GM23338 (cell line): ENCODE measurements around the gene ERP27. TPM values are rescaled to one million over a fixed set of nuclear protein-coding genes. Genes with fewer than 3 reads are reported as not detected.

Experiments
- ATAC-seq: fragments of 200-7000 bp; cut with Tn5 transposase; 3 replicates; pipeline ENCODE4 v1.9.1; 2020
- DNase-seq: peaks from one replicate; pipeline ENCODE4 v3.0.0-alpha.2; 2015; ENCODE audit warnings: low spot score
- H2AFZ ChIP-seq: fragments of 200-600 bp; sonication (generic); 2 replicates; pipeline ENCODE4 v1.8.0; 2016; ENCODE audit warnings: antibody characterized with exemption, mild to moderate bottlenecking, moderate library complexity
- H3F3A ChIP-seq: fragments of 200-600 bp; sonication (generic); replicated peaks from 2 replicates; pipeline ENCODE4 v1.8.0; 2017; ENCODE audit warnings: antibody characterized with exemption, mixed run types, low read depth
- H3K27ac ChIP-seq: fragments of 200-600 bp; sonication (generic); 2 replicates; pipeline ENCODE4 v1.6.1; 2016; ENCODE audit warnings: low read depth
- H3K27me3 ChIP-seq: fragments of 200-600 bp; sonication (generic); 2 replicates; pipeline ENCODE4 v1.8.0; 2016; ENCODE audit warnings: mild to moderate bottlenecking, mixed run types, moderate library complexity; ENCODE audit not compliant: insufficient read depth
- H3K36me3 ChIP-seq: fragments of 200-600 bp; sonication (generic); 2 replicates; pipeline ENCODE4 v1.8.0; 2016; ENCODE audit warnings: mild to moderate bottlenecking; ENCODE audit not compliant: insufficient read depth
- H3K4me1 ChIP-seq: fragments of 200-600 bp; sonication (generic); 2 replicates; pipeline ENCODE4 v1.8.0; 2016; ENCODE audit warnings: mild to moderate bottlenecking, moderate library complexity; ENCODE audit not compliant: insufficient read depth
- H3K4me2 ChIP-seq: fragments of 200-600 bp; sonication (generic); 2 replicates; pipeline ENCODE4 v1.7.1; 2017; ENCODE audit warnings: mixed run types
- H3K4me3 ChIP-seq: fragments of 200-600 bp; sonication (generic); 2 replicates; pipeline ENCODE4 v1.6.1; 2016; ENCODE audit warnings: mixed run types
- H3K79me2 ChIP-seq: fragments of 200-600 bp; sonication (generic); replicated peaks from 2 replicates; pipeline ENCODE4 v1.8.0; 2017; ENCODE audit warnings: mild to moderate bottlenecking; ENCODE audit not compliant: insufficient read depth
- H3K9me2 ChIP-seq: fragments of 200-600 bp; sonication (generic); 2 replicates; pipeline ENCODE4 v1.8.0; 2017; ENCODE audit not compliant: insufficient read depth
- H4K20me1 ChIP-seq: fragments of 200-600 bp; sonication (generic); replicated peaks from 2 replicates; pipeline ENCODE4 v1.8.0; 2017; ENCODE audit warnings: mild to moderate bottlenecking; ENCODE audit not compliant: insufficient read depth
- H3K27ac Mint-ChIP-seq: 2 replicates; pipeline ENCODE4 v1.8.0; 2020; ENCODE audit warnings: inconsistent platforms, mild to moderate bottlenecking, moderate library complexity, mixed read lengths
- H3K27me3 Mint-ChIP-seq: 3 replicates; pipeline ENCODE4 v1.8.0; 2022; ENCODE audit warnings: low read depth, mild to moderate bottlenecking, moderate library complexity, mixed read lengths, inconsistent platforms; ENCODE audit not compliant: insufficient read depth, poor library complexity
- H3K36me3 Mint-ChIP-seq: 3 replicates; pipeline ENCODE4 v1.8.0; 2021; ENCODE audit warnings: low read depth, mild to moderate bottlenecking, inconsistent platforms, moderate library complexity, mixed read lengths
- H3K4me1 Mint-ChIP-seq: 3 replicates; pipeline ENCODE4 v1.8.0; 2020; ENCODE audit warnings: mild to moderate bottlenecking, inconsistent platforms, mixed read lengths
- H3K4me3 Mint-ChIP-seq: 3 replicates; pipeline ENCODE4 v1.8.0; 2021; ENCODE audit warnings: moderate library complexity, mild to moderate bottlenecking, inconsistent platforms, mixed read lengths
- H3K9me3 Mint-ChIP-seq: 3 replicates; pipeline ENCODE4 v1.8.0; 2020; ENCODE audit warnings: moderate library complexity, mild to moderate bottlenecking, inconsistent platforms, mixed read lengths
- CREB1 ChIP-seq: fragments of 250-450 bp; sonication (Bioruptor Pico); IDR thresholded peaks from 2 replicates; pipeline ENCODE4 v1.5.0; 2020; ENCODE audit warnings: low read depth, mild to moderate bottlenecking, moderate library complexity
- CTCF ChIP-seq, 2 experiments: fragments of 200-600 bp in 1 of 2; sonication (generic) in 1 of 2; conservative IDR thresholded peaks; 2 replicates each; pipeline versions ENCODE4 v1.5.1 to v1.6.1; 2016 to 2017; ENCODE audit warnings: antibody characterized with exemption in 2 of 2, low read depth in 2 of 2, mild to moderate bottlenecking in 2 of 2, moderate library complexity in 1 of 2
- ETS1 ChIP-seq: IDR thresholded peaks from 2 replicates; pipeline ENCODE4 v1.6.1; 2016; ENCODE audit warnings: antibody characterized with exemption
- EZH2 ChIP-seq: fragments of 200-600 bp; sonication (generic); IDR thresholded peaks from one replicate; pipeline ENCODE4 v1.8.0; 2017; ENCODE audit warnings: antibody characterized with exemption, mild to moderate bottlenecking, low read depth; ENCODE audit not compliant: unreplicated experiment
- EZH2phosphoT487 ChIP-seq: fragments of 200-600 bp; sonication (generic); IDR thresholded peaks from one replicate; pipeline ENCODE4 v1.8.1; 2018; ENCODE audit warnings: antibody characterized with exemption; ENCODE audit not compliant: unreplicated experiment
- JUNB ChIP-seq: IDR thresholded peaks from one replicate; pipeline ENCODE4 v1.6.1; 2016; ENCODE audit warnings: antibody characterized with exemption; ENCODE audit not compliant: unreplicated experiment
- NANOG ChIP-seq: IDR thresholded peaks from 2 replicates; pipeline ENCODE4 v1.6.1; 2016; ENCODE audit warnings: antibody characterized with exemption, borderline replicate concordance
- POLR2AphosphoS5 ChIP-seq: IDR thresholded peaks from 2 replicates; pipeline ENCODE4 v1.6.1; 2016; ENCODE audit warnings: antibody characterized with exemption, low read depth
- REST ChIP-seq: IDR thresholded peaks from one replicate; pipeline ENCODE4 v1.6.1; 2018; ENCODE audit warnings: antibody characterized with exemption; ENCODE audit not compliant: unreplicated experiment
- STAT1 ChIP-seq: IDR thresholded peaks from one replicate; pipeline ENCODE4 v1.6.1; 2016; ENCODE audit warnings: antibody characterized with exemption; ENCODE audit not compliant: unreplicated experiment
- ZNF114 ChIP-seq: fragments of 250-450 bp; sonication (Bioruptor Pico); IDR thresholded peaks from 2 replicates; pipeline ENCODE4 v1.5.0; 2020; ENCODE audit warnings: mild to moderate bottlenecking, moderate library complexity
- ZNF331 ChIP-seq: fragments of 250-450 bp; sonication (Bioruptor Pico); IDR thresholded peaks from 2 replicates; pipeline ENCODE4 v1.5.0; 2020; ENCODE audit warnings: low read depth, mild to moderate bottlenecking, moderate library complexity
- ZNF462 ChIP-seq: fragments of 250-450 bp; sonication (Bioruptor Pico); IDR thresholded peaks from 2 replicates; pipeline ENCODE4 v1.5.0; 2020; ENCODE audit warnings: mild to moderate bottlenecking, moderate library complexity
- polyA plus RNA-seq: library from polyadenylated mRNA; unstranded; fragments of >200 nt; fragmentation: Nextera tagmentation; extraction: Ambion mirVana; gene quantifications from 2 replicates; pipeline ENCODE4 v1.2.1, GENCODE V29; 2016
- total RNA-seq: library from RNA; depleted of rRNA; stranded (reverse); fragments of >200 nt; shearing (Covaris generic); gene quantifications from 2 replicates; pipeline ENCODE4 v1.2.3, GENCODE V29; 2014

The ERP27 gene
- total and polyA plus RNA-seq, 2 experiments from 2014 or later, result not detected

- Histone ChIP-seq H3K27me3 (no peaks in the 10 kb centered on the region), H3K36me3 (no peaks in the 10 kb centered on the region), H3K4me1 (no peaks in the 10 kb centered on the region), H2AFZ (no peak overlapping the region), H3K4me3 (no peak overlapping the region), H4K20me1 (no peaks in the 10 kb centered on the region), H3K4me2 (no peak overlapping the region), H3F3A (no peaks in the 10 kb centered on the region), H3K79me2 (no peaks in the 10 kb centered on the region), H3K27ac (no peak overlapping the region), H3K9me2 (peaks cover 3% of the 10 kb centered on the region; the same call in 1 of the 2 replicates)
- TF ChIP-seq ETS1, result no peak
- no peak for TF ChIP-seq EZH2
- TF ChIP-seq POLR2AphosphoS5, result no peak
- no peak for TF ChIP-seq CREB1
- no peak for TF ChIP-seq ZNF462 (CRISPR knock-in tag)
- no peak for TF ChIP-seq CTCF (conservative IDR thresholded peaks at IDR 0.05; ENCODE audit: low read depth in 2 of 2)
- no peak for TF ChIP-seq ZNF331
- no peak for TF ChIP-seq ZNF114 (CRISPR knock-in tag)
- no peak for TF ChIP-seq JUNB
- no peak for TF ChIP-seq STAT1
- TF ChIP-seq REST, result no peak
- TF ChIP-seq EZH2phosphoT487, result no peak
- no peak for TF ChIP-seq NANOG
- no peak overlapping the region for H3K4me3 Mint-ChIP-seq
- no peak for DNase-seq
- H3K9me3 Mint-ChIP-seq, result no peaks in the 10 kb centered on the region
- H3K36me3 Mint-ChIP-seq, result no peaks in the 10 kb centered on the region
- no peak for ATAC-seq
- H3K4me1 Mint-ChIP-seq, result no peaks in the 10 kb centered on the region; the same call in 2 of the 3 replicates
- H3K27me3 Mint-ChIP-seq, result no peaks in the 10 kb centered on the region
- no peak overlapping the region for H3K27ac Mint-ChIP-seq
Measured at GRCh38 chr12:14968478-14968877, 30.1 kb upstream of the ERP27 start.
